C4-2B (cell line): ENCODE measurements around the gene HDGFL3.

Experiments used
- H3K27ac ChIP-seq: fragments of 450-650 bp; 2 replicates; pipeline ENCODE4 v1.5.1; 2017
- ZFX ChIP-seq: fragments of 450-650 bp; IDR thresholded peaks from 2 replicates; pipeline ENCODE4 v1.6.1; 2017
- TF ChIP-seq, protein P1 (sequence below): fragments of 450-650 bp; conservative IDR thresholded peaks from 2 replicates; pipeline ENCODE4 v1.5.1; 2017; ENCODE audit warnings: mild to moderate bottlenecking

Gene HDGFL3

DNA sequence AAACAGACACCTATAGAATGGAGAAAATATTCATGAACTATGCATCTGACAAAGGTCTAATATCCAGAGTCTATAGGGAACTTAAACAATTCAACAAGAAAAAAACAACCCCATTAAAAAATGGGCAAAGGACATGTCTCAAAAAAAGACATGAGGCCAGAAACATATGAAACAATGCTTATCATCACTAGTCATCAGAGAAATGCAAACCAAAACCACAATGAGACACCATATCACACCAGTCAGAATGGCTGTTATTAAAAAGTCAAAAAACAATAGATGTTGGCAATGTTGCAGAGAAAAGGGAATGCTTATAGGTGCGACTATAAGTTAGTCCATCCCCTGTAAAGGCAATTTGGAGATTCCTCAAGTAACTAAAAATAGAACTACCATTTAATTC, 11.4 kb upstream of the HDGFL3 start:
- TF ChIP-seq, protein P1, sequence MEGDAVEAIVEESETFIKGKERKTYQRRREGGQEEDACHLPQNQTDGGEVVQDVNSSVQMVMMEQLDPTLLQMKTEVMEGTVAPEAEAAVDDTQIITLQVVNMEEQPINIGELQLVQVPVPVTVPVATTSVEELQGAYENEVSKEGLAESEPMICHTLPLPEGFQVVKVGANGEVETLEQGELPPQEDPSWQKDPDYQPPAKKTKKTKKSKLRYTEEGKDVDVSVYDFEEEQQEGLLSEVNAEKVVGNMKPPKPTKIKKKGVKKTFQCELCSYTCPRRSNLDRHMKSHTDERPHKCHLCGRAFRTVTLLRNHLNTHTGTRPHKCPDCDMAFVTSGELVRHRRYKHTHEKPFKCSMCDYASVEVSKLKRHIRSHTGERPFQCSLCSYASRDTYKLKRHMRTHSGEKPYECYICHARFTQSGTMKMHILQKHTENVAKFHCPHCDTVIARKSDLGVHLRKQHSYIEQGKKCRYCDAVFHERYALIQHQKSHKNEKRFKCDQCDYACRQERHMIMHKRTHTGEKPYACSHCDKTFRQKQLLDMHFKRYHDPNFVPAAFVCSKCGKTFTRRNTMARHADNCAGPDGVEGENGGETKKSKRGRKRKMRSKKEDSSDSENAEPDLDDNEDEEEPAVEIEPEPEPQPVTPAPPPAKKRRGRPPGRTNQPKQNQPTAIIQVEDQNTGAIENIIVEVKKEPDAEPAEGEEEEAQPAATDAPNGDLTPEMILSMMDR, result no peak
- TF ChIP-seq ZFX, result no peak
- H3K27ac ChIP-seq, result no peak overlapping the region

DNA sequence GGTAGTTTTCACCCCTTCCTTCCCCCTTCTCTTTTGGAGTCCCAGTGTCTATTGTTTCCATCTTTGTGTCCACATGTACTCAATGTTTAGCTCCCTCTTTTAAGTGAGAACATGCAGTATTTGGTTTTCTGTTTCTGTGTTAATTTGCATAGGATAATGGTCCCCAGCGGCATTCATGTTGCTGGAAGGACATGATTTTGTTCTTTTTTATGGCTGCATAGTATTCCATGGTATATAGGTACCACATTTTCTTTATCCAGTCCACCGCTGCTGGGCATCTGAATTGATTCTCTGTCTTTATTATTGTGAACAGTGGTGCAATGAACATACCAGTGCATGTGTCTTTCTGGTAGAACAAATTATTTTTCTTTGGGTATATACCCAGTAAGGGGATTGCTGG, 7.7 kb upstream of the HDGFL3 start:
- H3K27ac ChIP-seq, result no peak overlapping the region
- TF ChIP-seq, protein P1, result no peak
- TF ChIP-seq ZFX, result no peak

DNA sequence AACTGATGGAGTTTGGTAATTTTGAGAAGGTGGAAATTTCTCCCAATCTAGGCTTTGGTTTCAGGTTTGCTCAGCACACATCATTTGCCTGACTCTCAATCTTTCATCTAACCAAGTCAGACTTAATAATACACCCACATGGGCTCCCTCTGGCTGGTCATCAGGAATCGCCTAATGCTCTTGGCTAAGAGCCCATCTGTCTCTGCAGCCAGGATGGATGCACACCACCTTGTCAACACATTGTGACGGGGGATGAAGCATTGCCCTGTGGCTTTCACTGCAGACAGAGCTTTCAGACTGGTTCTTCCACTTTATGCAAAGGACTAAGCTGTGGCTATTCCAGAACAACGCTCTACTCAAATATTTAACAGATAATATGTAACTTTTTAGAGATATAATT, 3.0 kb upstream of the HDGFL3 start:
- TF ChIP-seq, protein P1, result no peak
- no peak for TF ChIP-seq ZFX
- H3K27ac ChIP-seq, result no peak overlapping the region

DNA sequence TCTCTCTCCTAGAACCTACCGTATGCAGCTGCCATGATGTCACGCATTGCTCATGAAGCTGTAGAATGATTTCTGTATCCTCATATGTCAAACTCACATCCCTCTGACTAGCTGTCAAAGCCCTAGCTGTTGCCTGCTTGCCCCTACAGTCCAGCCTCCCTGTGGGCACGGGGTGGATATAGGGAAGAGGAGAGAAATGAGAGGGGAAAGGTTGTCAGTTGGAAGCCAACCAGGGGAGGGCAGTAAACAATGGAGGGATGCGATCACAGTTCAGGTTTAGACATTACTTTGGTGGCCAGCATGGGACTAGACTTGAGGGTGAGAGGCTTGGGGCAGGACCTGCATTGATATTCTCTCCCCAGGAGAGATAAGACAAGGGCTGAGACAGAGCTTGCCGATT, 1.7 kb upstream of the HDGFL3 start:
- TF ChIP-seq, protein P1, result no peak
- no peak for TF ChIP-seq ZFX
- no peak overlapping the region for H3K27ac ChIP-seq

DNA sequence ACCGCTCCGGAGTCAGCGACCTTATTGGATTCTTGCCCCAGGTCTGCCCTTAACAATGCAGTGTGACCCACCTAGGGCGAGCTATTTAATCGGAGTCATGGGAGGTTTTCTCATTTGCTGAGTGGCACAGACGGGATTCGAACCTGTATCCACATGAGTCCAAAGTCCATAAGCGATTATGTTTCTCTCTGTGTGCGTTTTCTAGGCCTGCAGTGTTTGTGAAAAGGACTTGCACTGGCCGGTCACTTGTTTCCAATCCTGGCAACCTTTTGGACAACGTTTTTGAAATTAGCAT, 691 bp upstream of the HDGFL3 start:
- TF ChIP-seq ZFX, result no peak
- TF ChIP-seq, protein P1, result no peak; the same call in 1 of the 2 replicates

DNA sequence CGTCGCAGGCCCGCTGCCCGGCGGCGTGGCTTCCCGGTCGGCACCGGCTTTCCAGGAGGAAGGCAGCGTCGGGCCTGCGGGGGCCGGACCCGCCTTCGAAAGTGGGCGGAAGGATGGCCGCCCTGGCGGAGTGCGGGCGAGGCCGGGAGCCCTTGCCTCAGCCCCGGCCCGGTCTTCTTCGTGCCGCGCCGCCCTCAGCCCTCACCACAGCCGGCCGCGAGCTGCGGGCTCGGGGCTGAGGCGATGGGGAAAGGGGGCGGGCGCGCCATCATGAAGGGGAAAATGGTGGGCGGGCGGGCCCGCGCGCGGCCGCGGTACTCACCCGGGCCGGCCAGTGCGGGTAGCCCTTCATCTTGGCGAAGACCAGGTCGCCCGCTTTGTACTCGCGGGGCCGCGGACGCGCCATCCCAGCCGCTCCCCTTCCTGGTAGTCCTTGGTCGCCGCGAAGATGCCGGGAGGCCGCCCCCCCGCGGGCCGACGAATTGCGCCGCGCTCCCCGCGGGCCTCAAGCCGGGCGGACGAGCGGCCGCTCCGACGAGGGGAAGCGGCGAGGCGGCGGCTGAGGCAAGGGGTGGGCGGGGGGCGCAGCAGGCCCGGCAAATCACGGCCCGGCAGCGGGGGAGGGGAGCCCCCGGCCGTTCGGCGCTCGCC, 489 bp downstream of the HDGFL3 start:
- H3K27ac ChIP-seq, result peak overlapping the region; percentile 56
- TF ChIP-seq ZFX, result peak; percentile 90
- TF ChIP-seq, protein P1, result 0 out of 2 replicates have a peak, but pooled peaks have one; percentile 16

More for the DNA sequence above, 691 bp upstream of the HDGFL3 start:
- peak overlapping the region; percentile 56 for H3K27ac ChIP-seq

GRCh38 chr15:83206526-83207008, 1.1 kb downstream of the HDGFL3 start:
- H3K27ac ChIP-seq, result peak overlapping the region; percentile 56
- TF ChIP-seq ZFX, result no peak
- TF ChIP-seq, protein P1, result no peak
